T-cell (primary cell): ENCODE measurements around the gene SFRP4. TPM values are rescaled to one million over a fixed set of nuclear protein-coding genes. Genes with fewer than 3 reads are reported as not detected.

Experiments
- ATAC-seq, 4 experiments: fragments of 200-7000 bp in 3 of 4; fragments of 150-1000 bp in 1 of 4; cut with Tn5 transposase; replicated peaks in 1 of 4; 1 replicate in 3 of 4; 2 replicates in 1 of 4; pipeline ENCODE4 v1.10.0; 2021; ENCODE audit warnings: moderate library complexity in 3 of 4, mild to moderate bottlenecking in 2 of 4, moderate number of reproducible peaks in 1 of 4
- CTCF ChIA-PET, 2 donors: fragments of 300-600 bp; sonication (Branson Sonifier 250); formaldehyde crosslinking; loops; one replicate each; lab custom pipeline; 2022; ENCODE audit warnings: antibody characterized with exemption in 2 of 2; lab: Charles Lee
- POLR2A ChIA-PET, 2 donors: fragments of 300-600 bp; sonication (Branson Sonifier 250); formaldehyde crosslinking; loops; one replicate each; lab custom pipeline; 2022; ENCODE audit warnings: antibody characterized with exemption in 2 of 2; lab: Charles Lee
- DNase-seq, 35 experiments: peaks; one replicate each; pipeline versions ENCODE4 v3.0.0 to v3.0.0-alpha.2; 2013 to 2023
- H3K27ac ChIP-seq: one replicate; pipeline ENCODE4 v1.5.1; 2013; ENCODE audit warnings: low read length
- H3K27me3 ChIP-seq, 2 experiments: replicated peaks in 1 of 2; 1 replicate in 1 of 2; 2 replicates in 1 of 2; pipeline versions ENCODE4 v1.6.1 to v1.7.0; 2013; ENCODE audit warnings: low read length in 1 of 2, mixed read lengths in 1 of 2; ENCODE audit not compliant: control insufficient read depth in 2 of 2, insufficient read depth in 2 of 2; ENCODE audit errors: extremely low read depth in 1 of 2
- H3K36me3 ChIP-seq, 2 donors: 1 replicate in 1 of 2; 2 replicates in 1 of 2; pipeline versions ENCODE4 v1.6.1 to v1.7.0; 2013; ENCODE audit warnings: low read length in 1 of 2; ENCODE audit not compliant: control insufficient read depth in 2 of 2, insufficient read depth in 1 of 2; ENCODE audit errors: extremely low read depth in 1 of 2
- H3K4me1 ChIP-seq, 2 experiments: 1 replicate in 1 of 2; 2 replicates in 1 of 2; pipeline versions ENCODE4 v1.6.1 to v1.7.0; 2013; ENCODE audit warnings: low read length in 2 of 2, mixed read lengths in 1 of 2; ENCODE audit not compliant: insufficient read depth in 2 of 2, control insufficient read depth in 1 of 2; ENCODE audit errors: extremely low read depth in 1 of 2
- H3K4me3 ChIP-seq, 2 donors: 1 replicate in 1 of 2; 2 replicates in 1 of 2; pipeline versions ENCODE4 v1.5.1 to v1.7.0; 2013; ENCODE audit warnings: mild to moderate bottlenecking in 2 of 2, low read length in 1 of 2, moderate library complexity in 1 of 2; ENCODE audit not compliant: control insufficient read depth in 1 of 2; ENCODE audit errors: extremely low read depth in 1 of 2
- H3K9me3 ChIP-seq: 2 replicates; pipeline ENCODE4 v1.7.0; 2013
- H3K27ac Mint-ChIP-seq, 2 donors: one replicate each; pipeline ENCODE4 v1.8.0; 2020 to 2021; ENCODE audit warnings: mild to moderate bottlenecking in 2 of 2, mixed read lengths in 2 of 2
- H3K27me3 Mint-ChIP-seq, 2 donors: one replicate each; pipeline ENCODE4 v1.8.0; 2021 to 2022; ENCODE audit warnings: mixed read lengths in 2 of 2
- H3K36me3 Mint-ChIP-seq: one replicate; pipeline ENCODE4 v1.8.0; 2021; ENCODE audit warnings: mixed read lengths
- H3K4me1 Mint-ChIP-seq, 3 donors: one replicate each; pipeline ENCODE4 v1.8.0; 2020 to 2022; ENCODE audit warnings: mixed read lengths in 3 of 3, mild to moderate bottlenecking in 1 of 3
- H3K4me3 Mint-ChIP-seq, 3 donors: one replicate each; pipeline ENCODE4 v1.8.0; 2020 to 2022; ENCODE audit warnings: mild to moderate bottlenecking in 3 of 3, mixed read lengths in 3 of 3, moderate library complexity in 3 of 3
- H3K9me3 Mint-ChIP-seq, 3 donors: one replicate each; pipeline ENCODE4 v1.8.0; 2020 to 2022; ENCODE audit warnings: mixed read lengths in 3 of 3
- WGBS: methylation state at CpG from one replicate; pipeline ENCODE4 v1.1.5; 2013; ENCODE audit warnings: missing lambda C conversion rate; ENCODE audit not compliant: insufficient coverage; 5-methylcytosine and 5-hydroxymethylcytosine counted together
- total RNA-seq, 35 experiments: library from RNA in 6 of 35; stranded (reverse) in 6 of 35; fragments of 120-200 nt in 1 of 35; gene quantifications; one replicate each; pipeline versions ENCODE4 v1.2.1 to v1.2.4 and lab custom pipeline; 2013 to 2026

The SFRP4 gene
- total RNA-seq, 5 donors from 2014 or later (not counting 1 experiment from before 2014, with no cell fraction given) = 0.16 TPM; not detected in 4

DNA sequence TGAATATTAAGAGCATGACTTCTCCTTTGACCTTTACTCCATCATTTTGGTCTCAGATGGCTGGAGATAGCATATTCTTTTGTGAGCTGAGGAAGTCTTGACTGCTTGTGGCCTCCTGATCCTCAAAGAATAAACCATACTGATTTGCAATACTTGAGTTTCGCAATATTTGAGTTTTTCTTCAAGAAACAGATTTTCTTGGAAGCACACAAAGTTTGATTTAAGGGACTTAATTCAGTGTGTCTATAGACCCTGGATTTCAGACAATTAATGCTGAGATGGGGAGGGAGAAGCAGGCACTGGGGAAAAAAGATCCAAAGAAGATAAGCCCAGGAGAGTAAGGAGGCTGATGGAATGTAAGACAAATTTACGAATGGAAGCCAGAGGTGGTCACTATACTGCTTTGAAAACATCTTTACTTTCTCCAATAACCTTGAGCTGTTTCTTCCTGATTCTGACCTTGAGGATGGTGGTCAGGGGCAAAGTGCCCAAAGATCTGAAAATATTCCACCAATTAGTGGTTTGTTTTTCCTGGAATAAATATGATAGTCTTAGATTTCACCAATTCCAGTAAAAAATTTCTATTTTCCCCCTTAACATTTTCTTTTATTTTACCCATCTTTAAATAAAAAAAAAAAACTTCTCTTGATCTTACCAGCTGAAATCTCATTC is 11.3 kb upstream of the SFRP4 start:
- Mint-ChIP-seq H3K4me1 (no peaks in the 10 kb centered on the region), H3K9me3 (peaks cover 3 to 5% (median 4%) of the 10 kb centered on the region in 3 donors), H3K27me3 (peaks cover 10% of the 10 kb centered on the region in 2 donors), H3K36me3 (no peaks in the 10 kb centered on the region), H3K27ac (no peak overlapping the region), H3K4me3 (no peak overlapping the region)
- H3K27ac ChIP-seq = no peak overlapping the region
- H3K27me3 ChIP-seq = peaks cover 0 to under 1% of the 10 kb centered on the region in 2 experiments
- POLR2A ChIA-PET = no interaction called here
- ATAC-seq = no peak
- H3K36me3 ChIP-seq = no peaks in the 10 kb centered on the region
- no peak overlapping the region for H3K4me3 ChIP-seq
- no CpG with 5 or more reads among the region's 2 CpGs for WGBS
- CTCF ChIA-PET = no interaction called here
- no peaks in the 10 kb centered on the region for H3K4me1 ChIP-seq
- no peak for DNase-seq
- H3K9me3 ChIP-seq = no peaks in the 10 kb centered on the region

DNA sequence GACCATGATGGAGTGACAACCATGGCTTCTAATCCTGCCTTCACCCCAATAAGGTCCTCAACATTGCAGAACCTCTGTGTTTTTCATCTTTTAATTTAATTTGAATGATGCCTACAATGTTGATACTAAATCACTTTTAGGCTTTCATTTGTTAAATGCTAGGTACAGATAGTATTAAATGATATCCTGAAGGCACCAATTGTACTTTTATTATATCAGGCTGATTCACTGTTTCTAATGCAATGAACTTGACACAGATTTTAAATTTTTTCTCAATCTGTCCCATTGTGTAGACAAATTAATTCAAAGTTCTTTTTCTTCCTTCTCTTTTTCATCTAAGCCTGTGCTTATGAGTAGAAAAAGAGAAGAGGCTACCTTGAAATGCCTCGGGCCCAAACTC is 9.0 kb upstream of the SFRP4 start:
- Histone ChIP-seq H3K9me3 (no peaks in the 10 kb centered on the region), H3K4me1 (peaks cover 4 to 6% of the 10 kb centered on the region in 2 experiments), H3K27me3 (peaks cover 0 to 11% of the 10 kb centered on the region in 2 experiments), H3K4me3 (no peak overlapping the region), H3K36me3 (no peaks in the 10 kb centered on the region), H3K27ac (no peak overlapping the region)
- peaks cover 16 to 22% of the 10 kb centered on the region in 2 donors for H3K27me3 Mint-ChIP-seq
- H3K9me3 Mint-ChIP-seq = peaks cover 3 to 5% (median 5%) of the 10 kb centered on the region in 3 donors
- peaks cover under 1 to 7% (median 5%) of the 10 kb centered on the region in 3 donors for H3K4me1 Mint-ChIP-seq
- ATAC-seq (no peak), DNase-seq (no peak)
- H3K4me3 Mint-ChIP-seq = no peak overlapping the region
- ChIA-PET CTCF (no interaction called here), POLR2A (no interaction called here)
- no CpG with 5 or more reads among the region's 1 CpG for WGBS
- no peak overlapping the region for H3K27ac Mint-ChIP-seq
- no peaks in the 10 kb centered on the region for H3K36me3 Mint-ChIP-seq

DNA sequence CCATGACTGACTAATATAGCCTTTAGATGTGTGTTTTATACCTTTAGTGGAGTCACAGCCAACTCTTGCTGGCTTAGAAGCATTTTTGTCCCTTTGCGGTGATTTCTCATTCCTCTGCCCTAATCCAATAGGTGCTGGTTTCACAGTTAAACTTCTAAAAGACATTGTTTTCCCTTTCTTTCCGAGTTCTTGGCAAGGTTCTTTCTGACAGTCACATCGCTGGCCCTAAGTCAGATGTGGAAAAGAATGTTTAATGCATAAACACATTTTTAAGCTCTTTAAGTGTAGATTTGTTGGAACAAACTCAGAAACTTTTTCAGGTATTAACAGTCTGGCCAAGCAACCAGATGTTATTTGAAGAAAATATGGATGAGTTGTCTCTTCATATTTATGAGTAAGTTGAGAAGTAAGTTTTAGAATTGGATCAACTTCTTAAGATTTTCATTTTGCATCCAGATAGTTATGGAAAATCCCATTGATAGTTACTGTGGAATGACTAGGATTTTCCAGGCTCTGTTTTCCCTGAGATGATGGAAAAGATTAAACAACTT is 7.9 kb upstream of the SFRP4 start:
- ChIA-PET CTCF (no interaction called here), POLR2A (no interaction called here)
- H3K27me3 ChIP-seq = peaks cover 0 to 20% of the 10 kb centered on the region in 2 experiments
- H3K9me3 ChIP-seq = no peaks in the 10 kb centered on the region
- no CpG with 5 or more reads among the region's 3 CpGs for WGBS
- H3K4me1 Mint-ChIP-seq = peaks cover 10 to 13% (median 11%) of the 10 kb centered on the region in 3 donors
- H3K4me1 ChIP-seq = peaks cover 4 to 8% of the 10 kb centered on the region in 2 experiments
- no peaks in the 10 kb centered on the region for H3K36me3 Mint-ChIP-seq
- H3K36me3 ChIP-seq = no peaks in the 10 kb centered on the region
- H3K4me3 ChIP-seq = no peak overlapping the region
- peaks cover 26 to 28% of the 10 kb centered on the region in 2 donors for H3K27me3 Mint-ChIP-seq
- ATAC-seq = no peak
- H3K27ac Mint-ChIP-seq = no peak overlapping the region
- DNase-seq = no peak
- peaks cover 3 to 5% (median 5%) of the 10 kb centered on the region in 3 donors for H3K9me3 Mint-ChIP-seq
- H3K27ac ChIP-seq = no peak overlapping the region
- H3K4me3 Mint-ChIP-seq = no peak overlapping the region

DNA sequence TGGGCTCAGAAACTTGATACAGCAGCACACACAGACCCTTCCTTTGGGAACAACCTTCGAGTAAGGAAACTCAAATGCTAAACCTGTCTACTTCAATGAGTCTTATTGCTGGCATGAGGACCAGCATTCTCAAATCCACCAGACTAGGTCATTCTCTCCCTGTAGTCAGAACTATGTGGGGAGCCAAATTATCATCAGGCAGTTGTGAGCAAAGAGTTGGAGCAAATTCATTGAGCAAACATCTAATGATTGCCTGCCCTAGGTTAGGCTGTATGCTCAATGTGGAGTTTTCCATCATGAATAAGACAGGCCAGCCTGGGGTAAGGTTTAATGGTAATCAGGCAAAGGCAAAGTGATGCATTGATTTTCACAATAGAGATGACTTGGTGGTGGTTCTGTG is 7.4 kb upstream of the SFRP4 start:
- ATAC-seq (no peak), DNase-seq (no peak)
- POLR2A ChIA-PET = interaction anchor here in 1 of 2 donors (0.7 kb wide), 1 partner anchor 11 kb away, joined by 3 read pairs; no protein-coding TSS in a partner anchor
- Histone ChIP-seq H3K4me3 (no peak overlapping the region), H3K27ac (no peak overlapping the region), H3K27me3 (peaks cover 0 to 20% of the 10 kb centered on the region in 2 experiments), H3K4me1 (peaks cover 4 to 8% of the 10 kb centered on the region in 2 experiments), H3K9me3 (no peaks in the 10 kb centered on the region), H3K36me3 (no peaks in the 10 kb centered on the region)
- Mint-ChIP-seq H3K9me3 (peaks cover 3 to 5% (median 5%) of the 10 kb centered on the region in 3 donors), H3K27ac (no peak overlapping the region), H3K4me1 (peaks cover 10 to 13% (median 13%) of the 10 kb centered on the region in 3 donors), H3K36me3 (no peaks in the 10 kb centered on the region), H3K27me3 (peaks cover 31 to 33% of the 10 kb centered on the region in 2 donors), H3K4me3 (no peak overlapping the region)
- CTCF ChIA-PET = no interaction called here
- 40% methylated on average over 1 of the region's 1 CpG for WGBS

DNA sequence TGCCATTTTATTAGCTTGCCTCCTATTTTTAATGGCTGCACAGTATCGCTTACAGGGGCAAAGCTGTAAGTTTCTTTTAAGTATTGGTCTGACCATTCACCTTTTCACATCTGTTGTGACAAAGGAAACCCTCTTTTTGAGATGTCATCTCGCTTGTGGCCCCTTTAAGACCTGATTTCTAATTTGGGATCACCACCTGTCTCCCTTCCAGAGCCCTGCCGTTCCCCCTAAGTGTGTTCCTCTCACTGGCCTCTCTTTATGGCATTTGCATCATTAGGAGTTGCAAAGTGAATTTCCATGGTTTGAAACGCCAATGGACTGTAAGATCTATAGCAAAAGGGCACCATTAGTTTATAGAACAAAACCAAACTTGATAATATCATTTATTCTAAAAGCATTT is 5.3 kb upstream of the SFRP4 start:
- peaks cover 18 to 22% (median 20%) of the 10 kb centered on the region in 3 donors for H3K4me1 Mint-ChIP-seq
- DNase-seq (no peak), ATAC-seq (no peak)
- ChIA-PET CTCF (interaction anchor here in 1 of 2 donors (0.6 kb wide), 1 partner anchor 300 kb away, joined by 4 read pairs; no protein-coding TSS in a partner anchor), POLR2A (no interaction called here)
- WGBS = no CpG with 5 or more reads among the region's 4 CpGs
- Histone ChIP-seq H3K27me3 (peaks cover 0 to 27% of the 10 kb centered on the region in 2 experiments), H3K36me3 (no peaks in the 10 kb centered on the region), H3K9me3 (no peaks in the 10 kb centered on the region), H3K4me3 (no peak overlapping the region), H3K4me1 (peaks cover 7 to 8% of the 10 kb centered on the region in 2 experiments), H3K27ac (no peak overlapping the region)
- H3K27ac Mint-ChIP-seq = no peak overlapping the region
- H3K36me3 Mint-ChIP-seq = no peaks in the 10 kb centered on the region
- peaks cover 40 to 51% of the 10 kb centered on the region in 2 donors for H3K27me3 Mint-ChIP-seq
- peaks cover 3 to 5% (median 5%) of the 10 kb centered on the region in 3 donors for H3K9me3 Mint-ChIP-seq
- H3K4me3 Mint-ChIP-seq = peak overlapping the region in 2 of 3 donors; percentile 5 to 83

DNA sequence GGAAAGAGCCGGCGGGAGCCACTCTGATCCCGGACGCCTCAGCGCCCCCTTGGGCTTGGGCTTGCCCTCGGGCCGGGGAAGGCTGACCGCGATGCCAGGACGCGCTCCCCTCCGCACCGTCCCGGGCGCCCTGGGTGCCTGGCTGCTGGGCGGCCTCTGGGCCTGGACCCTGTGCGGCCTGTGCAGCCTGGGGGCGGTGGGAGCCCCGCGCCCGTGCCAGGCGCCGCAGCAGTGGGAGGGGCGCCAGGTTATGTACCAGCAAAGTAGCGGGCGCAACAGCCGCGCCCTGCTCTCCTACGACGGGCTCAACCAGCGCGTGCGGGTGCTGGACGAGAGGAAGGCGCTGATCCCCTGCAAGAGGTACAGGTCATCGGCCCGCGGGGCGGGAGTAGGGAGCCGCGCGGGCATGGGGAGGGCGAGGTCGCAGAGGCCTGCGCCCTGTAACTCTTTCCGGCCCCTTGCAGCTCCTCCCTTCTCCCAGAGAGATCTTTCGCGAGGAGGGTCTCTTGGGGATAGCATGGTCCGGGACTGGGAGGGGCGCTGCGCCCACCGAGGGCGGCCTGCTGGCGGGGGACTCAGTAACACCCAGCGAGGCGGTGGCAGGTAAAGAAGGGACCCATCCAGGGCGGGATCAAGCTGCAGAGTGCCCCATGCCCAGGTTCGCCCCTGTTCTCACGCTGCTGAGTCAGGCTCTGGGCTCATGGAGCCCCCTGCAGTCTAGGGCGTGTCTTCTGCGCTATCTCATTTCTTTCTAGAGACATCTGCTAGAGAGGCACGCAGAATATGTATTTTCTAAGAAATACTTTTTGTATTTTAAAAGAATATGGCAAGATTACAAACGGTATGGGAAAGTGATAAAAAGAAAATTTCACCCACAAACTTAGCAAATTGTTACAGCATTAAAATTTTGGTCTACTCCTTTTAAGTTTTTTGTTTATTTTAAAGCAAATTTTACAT is 4.5 kb upstream of the SFRP4 start:
- Mint-ChIP-seq H3K27me3 (peaks cover 40 to 54% of the 10 kb centered on the region in 2 donors), H3K36me3 (no peaks in the 10 kb centered on the region), H3K4me3 (peak overlapping the region; percentile 70 to 83 (median 73)), H3K4me1 (peaks cover 20 to 24% (median 20%) of the 10 kb centered on the region in 3 donors), H3K27ac (no peak overlapping the region), H3K9me3 (peaks cover 3 to 5% (median 4%) of the 10 kb centered on the region in 3 donors)
- ATAC-seq (peak; percentile 43 to 62 (median 51)), DNase-seq (peak in 3 of 35 experiments; percentile 1 to 20 (median 4))
- no peak overlapping the region for H3K27ac ChIP-seq
- peaks cover 7 to 16% of the 10 kb centered on the region in 2 experiments for H3K4me1 ChIP-seq
- H3K36me3 ChIP-seq = no peaks in the 10 kb centered on the region
- H3K9me3 ChIP-seq = no peaks in the 10 kb centered on the region
- 2% methylated on average over 50 of the region's 63 CpGs for WGBS
- ChIA-PET POLR2A (no interaction called here), CTCF (interaction anchor here in 1 of 2 donors (0.6 kb wide), 2 partner anchors 20 to 301 kb away, joined by 4 to 6 read pairs; no protein-coding TSS in a partner anchor)
- peak overlapping the region; percentile 33 to 91 for H3K4me3 ChIP-seq
- peaks cover 0 to 34% of the 10 kb centered on the region in 2 experiments for H3K27me3 ChIP-seq
